Activated CD8-positive, alpha-beta T cell treated with anti-CD3 and anti-CD28 coated beads for 36 hours (primary cell): ENCODE data around the gene NKAIN2. TPM values are rescaled to one million over a fixed set of nuclear protein-coding genes. Genes with fewer than 3 reads are reported as not detected.
"Not testable (repeated sequence)": the region's sequence is repeated elsewhere in the genome, so short reads cannot be mapped to it uniquely, and the experiment has no call there.

ENCODE experiments used
- ATAC-seq: fragments of 200-7000 bp; cut with Tn5 transposase; one replicate; pipeline ENCODE4 v1.10.0; 2021; ENCODE audit warnings: mild to moderate bottlenecking, moderate library complexity
- CTCF ChIA-PET: fragments of 350-600 bp; sonication (Branson Sonifier 250); formaldehyde crosslinking; loops from one replicate; lab custom pipeline; 2021; ENCODE audit warnings: antibody characterized with exemption; lab: Charles Lee
- POLR2A ChIA-PET: fragments of 350-600 bp; sonication (Branson Sonifier 250); formaldehyde crosslinking; loops from one replicate; lab custom pipeline; 2021; ENCODE audit warnings: antibody characterized with exemption; lab: Charles Lee
- DNase-seq: peaks from one replicate; pipeline ENCODE4 v3.0.0-alpha.2; 2020
- H3K27ac Mint-ChIP-seq: one replicate; pipeline ENCODE4 v1.8.0; 2021; ENCODE audit warnings: mild to moderate bottlenecking, mixed read lengths
- H3K27me3 Mint-ChIP-seq: one replicate; pipeline ENCODE4 v1.8.0; 2021; ENCODE audit warnings: mixed read lengths
- H3K36me3 Mint-ChIP-seq: one replicate; pipeline ENCODE4 v1.8.0; 2021; ENCODE audit warnings: low read depth, mixed read lengths
- H3K4me1 Mint-ChIP-seq: one replicate; pipeline ENCODE4 v1.8.0; 2021; ENCODE audit warnings: low read depth, mixed read lengths
- H3K4me3 Mint-ChIP-seq: one replicate; pipeline ENCODE4 v1.8.0; 2021; ENCODE audit warnings: mild to moderate bottlenecking, moderate library complexity, mixed read lengths
- H3K9me3 Mint-ChIP-seq: one replicate; pipeline ENCODE4 v1.8.0; 2021; ENCODE audit warnings: mixed read lengths
- CTCF ChIP-seq: fragments of 200-600 bp; IDR thresholded peaks from one replicate; pipeline ENCODE4 v1.8.0; 2022; ENCODE audit warnings: antibody characterized with exemption, mild to moderate bottlenecking
- intact Hi-C: fragments of 100-400 bp; cut with micrococcal nuclease; formaldehyde crosslinking; loops from one replicate; pipeline ENCODE4 v1.10.0; 2022
- total RNA-seq, 2 experiments: library from RNA; stranded (reverse); gene quantifications; one replicate each; pipeline ENCODE4 v1.2.3, GENCODE V29; 2021

NKAIN2 gene
- total RNA-seq, 2 experiments from 2014 or later = not detected

- Mint-ChIP-seq H3K4me3 (no peak overlapping the region), H3K27me3 (no peaks in the 10 kb centered on the region), H3K4me1 (no peaks in the 10 kb centered on the region), H3K36me3 (no peaks in the 10 kb centered on the region), H3K27ac (no peak overlapping the region), H3K9me3 (no peaks in the 10 kb centered on the region)
- intact Hi-C loops = no loop called here
- ATAC-seq (no peak), DNase-seq (no peak)
- TF ChIP-seq CTCF = no peak
- POLR2A ChIA-PET = no interaction called here
- CTCF ChIA-PET = no interaction called here
Measured at GRCh38 chr6:123909989-123910388, 106.3 kb downstream of the NKAIN2 start.

- H3K27ac Mint-ChIP-seq = no peak overlapping the region
- ChIA-PET CTCF (interaction anchor here (0.9 kb wide), 1 partner anchor 28 kb away, joined by 3 read pairs; no protein-coding TSS in a partner anchor), POLR2A (no interaction called here)
- ATAC-seq (no peak), DNase-seq (no peak)
- no peaks in the 10 kb centered on the region for H3K9me3 Mint-ChIP-seq
- no peaks in the 10 kb centered on the region for H3K36me3 Mint-ChIP-seq
- no peak for TF ChIP-seq CTCF
- no peaks in the 10 kb centered on the region for H3K27me3 Mint-ChIP-seq
- no peaks in the 10 kb centered on the region for H3K4me1 Mint-ChIP-seq
- no peak overlapping the region for H3K4me3 Mint-ChIP-seq
- intact Hi-C loops = no loop called here
Measured at GRCh38 chr6:123913863-123914262, 110.2 kb downstream of the NKAIN2 start.

GRCh38 chr6:123923379-123923778 is 119.7 kb downstream of the NKAIN2 start:
- H3K36me3 Mint-ChIP-seq, H3K9me3 Mint-ChIP-seq: not testable (repeated sequence)

GRCh38 chr6:123925350-123925749 is 121.7 kb downstream of the NKAIN2 start:
- TF ChIP-seq CTCF = no peak
- H3K4me1 Mint-ChIP-seq = no peaks in the 10 kb centered on the region
- no peaks in the 10 kb centered on the region for H3K27me3 Mint-ChIP-seq
- H3K9me3 Mint-ChIP-seq = peaks cover 5% of the 10 kb centered on the region
- H3K27ac Mint-ChIP-seq = no peak overlapping the region
- DNase-seq (no peak), ATAC-seq (no peak)
- POLR2A ChIA-PET = no interaction called here
- CTCF ChIA-PET = interaction anchor here (1.4 kb wide), 1 partner anchor 123 kb away, joined by 3 read pairs; no protein-coding TSS in a partner anchor
- H3K4me3 Mint-ChIP-seq = no peak overlapping the region
- intact Hi-C loops = no loop called here
- H3K36me3 Mint-ChIP-seq = no peaks in the 10 kb centered on the region

More at GRCh38 chr6:123923379-123923778, 119.7 kb downstream of the NKAIN2 start:
- H3K27me3 Mint-ChIP-seq, H3K27ac Mint-ChIP-seq, intact Hi-C loops, POLR2A ChIA-PET, ATAC-seq, H3K4me3 Mint-ChIP-seq, CTCF ChIA-PET, H3K4me1 Mint-ChIP-seq, DNase-seq: not testable (repeated sequence)

GRCh38 chr6:123925842-123926399 is 122.3 kb downstream of the NKAIN2 start:
- intact Hi-C loops = no loop called here
- H3K27me3 Mint-ChIP-seq = no peaks in the 10 kb centered on the region
- H3K9me3 Mint-ChIP-seq = peaks cover 5% of the 10 kb centered on the region
- no peak for TF ChIP-seq CTCF
- DNase-seq (no peak), ATAC-seq (no peak)
- H3K4me1 Mint-ChIP-seq = no peaks in the 10 kb centered on the region
- ChIA-PET CTCF (no interaction called here), POLR2A (no interaction called here)
- no peak overlapping the region for H3K4me3 Mint-ChIP-seq
- H3K27ac Mint-ChIP-seq = no peak overlapping the region
- no peaks in the 10 kb centered on the region for H3K36me3 Mint-ChIP-seq
